Esophagus muscularis mucosa (tissue), 4 donors: ENCODE measurements around the gene UBR2. TPM values are rescaled to one million over a fixed set of nuclear protein-coding genes. Genes with fewer than 3 reads are reported as not detected.

Source experiments
- DNase-seq: peaks from one replicate; pipeline ENCODE4 v3.0.0-alpha.2; 2017; ENCODE audit errors: extremely low spot score
- H3K27ac ChIP-seq, 4 donors: fragments of 200-600 bp; sonication (generic); replicated peaks in 1 of 4; 1 replicate in 3 of 4; 2 replicates in 1 of 4; pipeline ENCODE4 v1.5.1; 2016 to 2019; ENCODE audit warnings: mild to moderate bottlenecking in 1 of 4
- H3K27me3 ChIP-seq, 4 donors: fragments of 200-600 bp; sonication (generic); one replicate each; pipeline versions ENCODE4 v1.5.1 to v1.6.0; 2016 to 2019
- H3K36me3 ChIP-seq, 4 donors: fragments of 200-600 bp; sonication (generic); one replicate each; pipeline ENCODE4 v1.5.1; 2016 to 2019
- H3K4me1 ChIP-seq, 4 donors: fragments of 200-600 bp; sonication (generic); one replicate each; pipeline ENCODE4 v1.5.1; 2016 to 2019
- H3K4me3 ChIP-seq, 4 donors: fragments of 200-600 bp; sonication (generic); 1 replicate in 2 of 4; 2 replicates in 2 of 4; pipeline ENCODE4 v1.5.1; 2016 to 2019; ENCODE audit warnings: mild to moderate bottlenecking in 4 of 4, moderate library complexity in 1 of 4
- H3K9me3 ChIP-seq, 4 donors: fragments of 200-600 bp; sonication (generic); 1 replicate in 3 of 4; 2 replicates in 1 of 4; pipeline ENCODE4 v1.5.1; 2016 to 2019
- CTCF ChIP-seq, 3 experiments: fragments of 200-600 bp in 2 of 3; fragments of 450-650 bp in 1 of 3; sonication (generic) in 2 of 3; IDR thresholded peaks; one replicate each; pipeline ENCODE4 v1.5.1; 2017 to 2019; ENCODE audit warnings: antibody characterized with exemption in 3 of 3, mild to moderate bottlenecking in 2 of 3, moderate library complexity in 1 of 3
- EP300 ChIP-seq: sonication (generic); formaldehyde crosslinking; IDR thresholded peaks from one replicate; pipeline ENCODE4 v1.6.1; 2017; ENCODE audit warnings: antibody characterized with exemption
- POLR2A ChIP-seq: fragments of 450-650 bp; IDR thresholded peaks from one replicate; pipeline ENCODE4 v1.6.1; 2017; ENCODE audit warnings: antibody characterized with exemption, moderate library complexity, mild to moderate bottlenecking, low read depth
- POLR2AphosphoS5 ChIP-seq, 2 donors: sonication (generic); formaldehyde crosslinking; IDR thresholded peaks; one replicate each; pipeline ENCODE4 v1.6.1; 2017; ENCODE audit warnings: antibody characterized with exemption in 2 of 2
- WGBS: methylation state at CpG from one replicate; pipeline ENCODE4 v1.1.5; 2018; 5-methylcytosine and 5-hydroxymethylcytosine counted together
- intact Hi-C: fragments of 100-400 bp; cut with DNase I; formaldehyde crosslinking; loops from one replicate; pipeline ENCODE4 v1.15.1; 2023
- total RNA-seq, 4 donors: library from RNA; depleted of rRNA; stranded (reverse); fragments of >200 nt; gene quantifications; one replicate each; pipeline versions ENCODE4 v1.1.0 to v1.2.1, GENCODE V29; 2016

UBR2 gene
- total RNA-seq, 4 donors from 2014 or later: 26.5 to 36.1 (median 28.9) TPM

- no peaks in the 10 kb centered on the region for H3K27me3 ChIP-seq
- WGBS: 88% methylated on average over 5 of the region's 5 CpGs
- H3K27ac ChIP-seq: no peak overlapping the region
- DNase-seq: no peak
- TF ChIP-seq POLR2AphosphoS5 (IDR thresholded peaks at IDR 0.05) (no peak), CTCF (IDR thresholded peaks at IDR 0.05) (no peak), POLR2A (no peak), EP300 (no peak)
- H3K36me3 ChIP-seq: peaks cover 72 to 100% (median 93%) of the 10 kb centered on the region in 4 donors
- intact Hi-C loops: no loop called here
- no peaks in the 10 kb centered on the region for H3K9me3 ChIP-seq
- H3K4me1 ChIP-seq: peaks cover 0 to 12% (median 2%) of the 10 kb centered on the region in 4 donors
- no peak overlapping the region for H3K4me3 ChIP-seq
Observed at GRCh38 chr6:42679358-42679757, 115.5 kb downstream of the UBR2 start.

- Histone ChIP-seq H3K9me3 (no peaks in the 10 kb centered on the region), H3K4me3 (no peak overlapping the region), H3K4me1 (peaks cover 5 to 34% (median 25%) of the 10 kb centered on the region in 4 donors), H3K36me3 (peaks cover 49 to 94% (median 80%) of the 10 kb centered on the region in 4 donors), H3K27me3 (no peaks in the 10 kb centered on the region), H3K27ac (no peak overlapping the region)
- intact Hi-C loops: no loop called here
- TF ChIP-seq CTCF (IDR thresholded peaks at IDR 0.05) (no peak), POLR2A (no peak), POLR2AphosphoS5 (IDR thresholded peaks at IDR 0.05) (no peak), EP300 (no peak)
- no peak for DNase-seq
- WGBS: 53% methylated on average over 3 of the region's 3 CpGs
Observed at GRCh38 chr6:42688281-42688680, 124.5 kb downstream of the UBR2 start.

- peaks cover 16 to 45% (median 36%) of the 10 kb centered on the region in 4 donors for H3K4me1 ChIP-seq
- H3K36me3 ChIP-seq: peaks cover 49 to 94% (median 69%) of the 10 kb centered on the region in 4 donors
- TF ChIP-seq CTCF (IDR thresholded peaks at IDR 0.05) (no peak), POLR2AphosphoS5 (IDR thresholded peaks at IDR 0.05) (no peak), POLR2A (no peak), EP300 (no peak)
- WGBS: 86% methylated on average over 7 of the region's 7 CpGs
- no peaks in the 10 kb centered on the region for H3K9me3 ChIP-seq
- peak overlapping the region in 2 of 4 donors; percentile 11 to 80 for H3K27ac ChIP-seq
- no peak for DNase-seq
- intact Hi-C loops: no loop called here
- no peaks in the 10 kb centered on the region for H3K27me3 ChIP-seq
- H3K4me3 ChIP-seq: no peak overlapping the region
Observed at GRCh38 chr6:42689371-42689770, 125.5 kb downstream of the UBR2 start.

- WGBS: 91% methylated on average over 5 of the region's 5 CpGs
- Histone ChIP-seq H3K4me1 (peaks cover 22 to 54% (median 40%) of the 10 kb centered on the region in 4 donors), H3K4me3 (no peak overlapping the region), H3K9me3 (no peaks in the 10 kb centered on the region), H3K27me3 (no peaks in the 10 kb centered on the region), H3K27ac (peak overlapping the region in 3 of 4 donors; percentile 39 to 80 (median 76)), H3K36me3 (peaks cover 41 to 86% (median 61%) of the 10 kb centered on the region in 4 donors)
- DNase-seq: no peak
- TF ChIP-seq POLR2A (no peak), POLR2AphosphoS5 (IDR thresholded peaks at IDR 0.05) (no peak), EP300 (no peak), CTCF (IDR thresholded peaks at IDR 0.05) (no peak)
- intact Hi-C loops: loop anchor here (5.0 kb wide), 1 partner anchor 37 kb away; no protein-coding TSS in a partner anchor
Observed at GRCh38 chr6:42690151-42690702, 126.4 kb downstream of the UBR2 start.

- TF ChIP-seq CTCF (IDR thresholded peaks at IDR 0.05): no peak
- no peak for TF ChIP-seq POLR2A
- TF ChIP-seq EP300: no peak
- TF ChIP-seq POLR2AphosphoS5 (IDR thresholded peaks at IDR 0.05): no peak
- Histone ChIP-seq H3K4me1 (peaks cover 22 to 58% (median 43%) of the 10 kb centered on the region in 4 donors), H3K4me3 (no peak overlapping the region), H3K36me3 (peaks cover 34 to 80% (median 54%) of the 10 kb centered on the region in 4 donors), H3K27me3 (no peaks in the 10 kb centered on the region), H3K9me3 (no peaks in the 10 kb centered on the region), H3K27ac (peak overlapping the region; percentile 39 to 80 (median 72))
- DNase-seq: no peak
- WGBS: 59% methylated on average over 2 of the region's 2 CpGs
- intact Hi-C loops: loop anchor here (5.0 kb wide), 1 partner anchor 36 kb away; no protein-coding TSS in a partner anchor
Observed at GRCh38 chr6:42690872-42691271, 127.0 kb downstream of the UBR2 start.
